NCI-H345 treated with DMSO at 0.1 percent for 48 hours (cell line): ENCODE measurements around the gene HBQ1.
"Not testable (repeated sequence)": the region's sequence is repeated elsewhere in the genome, so short reads cannot be mapped to it uniquely, and the experiment has no call there.

ENCODE experiments used
- DNase-seq: peaks from one replicate; lab custom pipeline; 2025; ENCODE audit not compliant: unreplicated experiment; lab: John Stamatoyannopoulos, UW

Gene HBQ1

DNA sequence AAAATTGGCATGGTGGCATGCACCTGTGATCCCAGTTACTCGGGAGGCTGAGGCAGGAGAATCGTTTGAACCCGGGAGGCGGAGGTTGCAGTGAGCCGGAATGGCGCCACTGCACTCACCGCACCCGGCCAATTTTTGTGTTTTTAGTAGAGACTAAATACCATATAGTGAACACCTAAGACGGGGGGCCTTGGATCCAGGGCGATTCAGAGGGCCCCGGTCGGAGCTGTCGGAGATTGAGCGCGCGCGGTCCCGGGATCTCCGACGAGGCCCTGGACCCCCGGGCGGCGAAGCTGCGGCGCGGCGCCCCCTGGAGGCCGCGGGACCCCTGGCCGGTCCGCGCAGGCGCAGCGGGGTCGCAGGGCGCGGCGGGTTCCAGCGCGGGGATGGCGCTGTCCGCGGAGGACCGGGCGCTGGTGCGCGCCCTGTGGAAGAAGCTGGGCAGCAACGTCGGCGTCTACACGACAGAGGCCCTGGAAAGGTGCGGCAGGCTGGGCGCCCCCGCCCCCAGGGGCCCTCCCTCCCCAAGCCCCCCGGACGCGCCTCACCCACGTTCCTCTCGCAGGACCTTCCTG, at the start of gene HBQ1:
Gene HBQ1, plus strand, starts transcription at position 359 of the 575 bp plus-strand sequence. Its CDS starts 28 bp downstream, at position 387.
- DNase-seq = no peak

DNA sequence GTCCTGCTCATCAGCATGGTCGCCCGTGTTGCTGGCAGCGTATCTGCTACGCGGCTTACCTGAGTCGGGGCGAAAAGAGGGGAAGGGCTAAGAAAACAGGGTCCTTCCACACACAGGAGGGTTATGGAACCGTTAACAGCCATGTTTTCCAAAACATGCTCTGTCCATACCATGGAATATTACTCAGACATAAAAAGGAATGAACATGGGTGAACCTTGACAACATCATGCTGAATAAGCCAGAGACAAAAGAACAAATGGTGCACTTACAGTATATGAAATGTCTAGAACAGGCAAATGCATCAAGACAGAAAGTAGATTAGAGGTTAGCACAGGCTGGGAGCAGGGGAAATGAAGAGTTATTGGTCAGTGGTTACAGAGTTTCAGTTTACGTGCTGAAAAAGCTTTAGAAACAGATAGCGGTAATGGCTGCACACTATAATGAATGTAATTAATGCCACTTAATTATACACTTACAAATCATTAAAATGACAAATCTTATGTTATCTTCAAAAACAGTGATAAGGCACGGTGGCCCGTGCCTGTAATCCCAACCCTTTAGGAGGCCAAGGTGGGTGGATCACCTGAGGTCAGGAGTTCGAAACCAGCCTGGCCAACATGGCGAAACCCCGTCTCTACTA, 49.6 kb upstream of the HBQ1 start:
- no peak for DNase-seq

GRCh38 chr16:132120-132519, 48.1 kb upstream of the HBQ1 start:
- DNase-seq = no peak

DNA sequence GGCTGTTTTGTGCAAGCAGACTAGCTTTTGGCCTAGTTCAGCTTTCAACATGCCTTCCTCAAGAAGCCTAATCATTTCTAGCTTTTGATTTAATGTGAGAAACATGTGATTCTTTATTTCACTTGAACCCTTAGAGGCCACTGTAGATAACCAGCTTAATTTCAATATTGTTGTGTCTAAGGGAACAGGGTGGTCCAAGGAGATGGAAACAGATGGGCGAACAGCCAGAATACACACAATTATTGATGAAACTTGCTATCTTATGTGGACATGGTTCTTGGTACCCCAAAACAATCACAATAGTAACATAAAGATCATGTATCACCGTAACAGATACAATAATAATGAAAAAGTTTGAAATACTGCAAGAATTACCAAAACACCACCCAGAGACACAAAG, 46.5 kb upstream of the HBQ1 start:
- no peak for DNase-seq

DNA sequence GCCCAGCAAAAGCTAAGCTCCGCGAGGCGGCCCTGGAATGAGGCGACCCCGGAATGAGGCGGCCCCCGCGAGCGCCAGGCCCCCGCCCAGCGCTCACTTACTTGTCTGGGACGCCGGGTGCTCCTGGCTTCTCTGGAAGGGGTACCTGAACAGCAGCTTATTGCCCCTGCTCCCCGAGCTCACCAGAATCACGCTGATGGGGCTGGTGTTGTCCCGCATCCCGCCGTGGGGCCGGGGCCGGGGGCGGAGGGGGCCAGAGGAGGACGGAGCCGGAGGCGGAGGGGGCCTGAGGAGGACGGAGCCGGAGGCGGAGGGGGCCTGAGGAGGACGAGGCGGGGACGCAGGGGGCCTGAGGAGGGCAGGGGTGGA, 42.2 kb upstream of the HBQ1 start:
- DNase-seq = no peak

GRCh38 chr16:140175-140857, 39.9 kb upstream of the HBQ1 start:
- DNase-seq = no peak

- DNase-seq = no peak
Observed at GRCh38 chr16:142405-142967, 37.8 kb upstream of the HBQ1 start.

- no peak for DNase-seq
Observed at GRCh38 chr16:143047-143446, 37.2 kb upstream of the HBQ1 start.

DNA sequence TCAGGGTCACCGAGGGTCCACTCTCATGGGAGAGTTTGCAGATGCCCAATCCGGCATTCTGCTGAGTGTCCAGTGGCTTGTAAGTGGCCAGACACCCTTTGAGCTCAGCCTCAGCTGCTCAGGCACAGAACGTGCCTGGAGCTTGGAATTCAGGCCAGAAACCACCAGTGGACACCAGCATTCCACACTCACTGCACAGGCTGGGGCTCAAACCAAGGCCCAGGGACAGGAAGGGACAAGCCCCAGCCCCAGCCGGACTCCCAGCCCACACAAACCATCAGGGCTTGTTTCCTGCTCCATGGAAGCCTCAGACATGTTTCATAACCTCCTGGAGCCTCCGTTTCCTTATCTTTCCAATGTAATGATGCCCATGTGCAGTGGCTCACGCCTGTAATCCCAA, 36.8 kb upstream of the HBQ1 start:
- no peak for DNase-seq

GRCh38 chr16:144797-145252, 35.4 kb upstream of the HBQ1 start:
- DNase-seq = no peak

GRCh38 chr16:146646-147045, 33.6 kb upstream of the HBQ1 start:
- no peak for DNase-seq

DNA sequence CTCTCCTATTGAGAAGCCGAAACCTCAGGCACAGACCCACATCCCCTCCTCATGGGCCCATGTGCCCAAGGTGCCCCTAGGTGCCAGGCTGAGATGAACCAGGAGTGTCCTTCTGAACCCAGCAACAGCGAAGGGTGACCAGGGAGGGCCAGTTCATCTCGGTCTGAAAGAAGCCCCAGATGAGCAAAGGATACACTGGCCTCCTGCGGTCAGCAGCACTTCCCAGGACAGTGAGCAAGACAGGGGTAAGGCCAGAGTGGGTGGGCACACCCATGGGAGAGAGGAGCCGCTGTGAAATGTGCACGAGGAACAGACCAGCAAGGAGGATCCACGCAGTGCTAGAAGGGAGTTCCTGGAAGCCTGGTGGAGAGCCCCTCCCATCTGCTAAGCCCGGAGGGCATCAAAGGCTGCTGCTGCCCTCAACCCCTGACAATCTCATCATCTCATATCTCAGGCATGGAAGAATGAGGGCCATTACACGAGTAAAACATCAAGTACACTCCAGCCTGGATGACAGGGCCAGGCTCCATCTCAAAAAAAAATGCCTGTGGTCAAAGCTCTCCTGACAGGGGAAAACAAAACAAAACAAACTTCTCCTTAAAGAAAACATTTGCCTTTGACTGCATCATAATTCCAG, 31.1 kb upstream of the HBQ1 start:
- DNase-seq = no peak

GRCh38 chr16:152141-153128, 27.8 kb upstream of the HBQ1 start, which contains the start of gene HBZ:
HBZ (plus strand) TSS chr16:152644; CDS start chr16:152910, 266 bp downstream.
- DNase-seq = no peak

DNA sequence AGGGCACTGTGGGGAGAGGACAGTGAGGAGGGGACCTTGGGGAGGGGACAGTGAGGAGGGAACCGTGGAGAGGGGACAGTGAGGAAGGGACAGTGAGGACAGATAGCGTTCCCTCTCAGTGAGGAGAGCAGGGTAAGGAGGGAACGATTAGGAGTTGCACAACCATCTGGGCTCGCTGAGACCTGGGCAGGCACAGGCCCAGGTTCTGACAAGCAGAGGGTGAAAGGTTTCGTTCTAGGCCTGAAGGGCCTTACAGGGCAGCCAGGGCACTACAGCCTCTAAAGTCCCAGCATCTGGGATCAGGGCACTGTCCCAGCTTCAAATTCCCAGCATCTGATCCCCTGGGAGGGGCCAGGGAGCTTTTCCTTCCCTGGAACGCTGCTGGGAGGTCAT, 27.1 kb upstream of the HBQ1 start:
- not testable (repeated sequence) for DNase-seq

- DNase-seq = not testable (repeated sequence)
Observed at GRCh38 chr16:153550-154216, 26.6 kb upstream of the HBQ1 start.

DNA sequence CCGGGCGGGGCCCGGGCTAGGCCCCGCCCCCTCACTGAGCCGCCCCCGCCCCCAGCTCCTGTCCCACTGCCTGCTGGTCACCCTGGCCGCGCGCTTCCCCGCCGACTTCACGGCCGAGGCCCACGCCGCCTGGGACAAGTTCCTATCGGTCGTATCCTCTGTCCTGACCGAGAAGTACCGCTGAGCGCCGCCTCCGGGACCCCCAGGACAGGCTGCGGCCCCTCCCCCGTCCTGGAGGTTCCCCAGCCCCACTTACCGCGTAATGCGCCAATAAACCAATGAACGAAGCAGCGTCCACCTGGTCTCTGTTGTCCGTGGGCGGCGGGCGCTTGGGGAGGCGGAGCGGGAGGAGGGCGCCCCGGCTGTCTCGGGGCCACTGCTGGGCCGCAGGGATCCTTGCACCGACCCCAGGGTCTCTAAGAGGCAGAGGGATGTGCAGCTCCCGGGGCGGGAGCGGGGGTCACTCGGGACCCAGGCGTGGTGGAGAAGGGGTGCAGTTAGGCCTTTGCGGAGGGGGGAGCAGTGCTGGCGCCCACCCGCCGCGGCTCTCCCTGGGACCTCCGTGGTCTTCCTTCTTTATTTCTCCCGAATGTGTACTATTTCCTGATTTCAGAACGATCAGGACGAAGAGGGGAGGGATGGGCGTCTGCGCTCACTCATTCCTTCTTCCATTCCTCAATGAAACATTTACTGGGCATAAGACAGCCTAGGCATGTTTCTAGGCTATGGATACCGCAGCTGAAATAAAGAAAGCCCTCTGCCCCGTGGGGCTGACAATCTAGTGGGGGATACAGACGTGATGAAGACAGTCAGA, 25.8 kb upstream of the HBQ1 start:
- DNase-seq = no peak

GRCh38 chr16:155031-155398, 25.2 kb upstream of the HBQ1 start:
- no peak for DNase-seq

- DNase-seq = no peak
Observed at GRCh38 chr16:159136-159849, 21.0 kb upstream of the HBQ1 start.
